ENCODE measurements around the gene MYCBP2.
"Not testable (repeated sequence)": the region's sequence is repeated elsewhere in the genome, so short reads cannot be mapped to it uniquely, and the experiment has no call there.

Gene MYCBP2

GRCh38 chr13:77289851-77290250, 37.0 kb downstream of the MYCBP2 start:
- no peak for DNase-seq

DNA sequence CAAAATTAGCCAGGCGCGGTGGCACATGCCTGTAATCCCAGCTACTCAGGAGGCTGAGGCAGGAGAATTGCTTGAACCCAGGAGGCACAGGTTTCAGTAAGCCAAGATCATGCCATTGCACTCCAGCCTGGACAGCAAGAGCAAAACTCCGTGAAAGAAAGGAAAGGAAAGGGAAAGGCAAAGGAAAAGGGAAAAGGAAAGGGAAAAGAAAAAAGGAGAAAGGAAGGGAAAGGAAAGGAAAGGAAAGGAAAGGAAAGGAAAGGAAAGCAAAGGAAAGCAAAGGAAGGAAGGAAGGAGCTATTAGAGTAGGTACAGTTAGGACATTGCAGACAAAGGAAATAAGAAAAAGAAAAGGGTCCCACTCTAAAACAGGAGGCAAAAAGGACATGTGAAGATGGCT, 41.3 kb downstream of the MYCBP2 start:
- DNase-seq: not testable (repeated sequence)

GRCh38 chr13:77285098-77285497, 41.8 kb downstream of the MYCBP2 start:
- no peak for DNase-seq

GRCh38 chr13:77274126-77274525, 52.8 kb downstream of the MYCBP2 start:
- no peak for DNase-seq

DNA sequence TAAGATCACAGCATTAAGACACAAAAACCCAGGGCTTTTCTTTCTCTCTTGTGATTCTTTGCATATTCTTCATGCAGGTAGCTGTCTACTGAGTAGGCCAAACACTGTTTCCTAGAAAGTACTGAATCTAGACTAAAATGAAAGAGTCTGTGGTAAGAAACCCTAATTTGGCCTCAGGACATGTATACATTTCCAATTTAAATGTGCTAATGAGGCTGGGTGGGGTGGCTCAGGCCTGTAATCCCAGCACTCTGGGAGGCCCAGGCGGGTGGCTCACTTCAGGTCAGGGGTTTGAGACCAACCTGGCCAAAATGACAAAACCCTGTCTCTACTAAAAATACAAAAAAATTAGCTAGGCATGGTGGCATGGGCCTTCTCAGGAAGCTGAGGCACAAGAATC, 57.8 kb downstream of the MYCBP2 start:
- DNase-seq: no peak

- DNase-seq: no peak
These were observed 59.5 kb downstream of the MYCBP2 start for GRCh38 chr13:77267362-77267761.

GRCh38 chr13:77265336-77265735, 61.6 kb downstream of the MYCBP2 start:
- no peak for DNase-seq

DNA sequence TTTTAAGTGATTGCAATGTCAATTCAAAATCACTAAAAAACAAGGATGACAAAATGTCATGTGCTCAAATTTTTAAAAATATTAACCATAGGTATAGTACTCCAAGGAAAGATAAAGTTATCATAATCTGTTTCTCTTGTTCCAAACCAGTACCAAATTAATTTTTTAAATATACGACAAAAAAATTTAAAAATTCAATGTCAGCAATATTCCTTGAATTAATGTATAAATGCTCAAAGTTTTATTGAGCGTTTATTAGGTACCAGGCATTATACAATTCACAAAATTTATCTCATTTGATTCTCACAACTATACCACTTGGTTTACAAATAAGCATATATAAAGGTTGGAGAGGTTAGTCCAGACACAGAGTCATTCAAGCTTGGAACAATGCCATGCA, 64.7 kb downstream of the MYCBP2 start:
- DNase-seq: no peak

GRCh38 chr13:77250975-77251374, 75.9 kb downstream of the MYCBP2 start:
- DNase-seq: no peak

- not testable (repeated sequence) for DNase-seq
These were observed 81.7 kb downstream of the MYCBP2 start for GRCh38 chr13:77245224-77245623.

GRCh38 chr13:77239312-77239711, 87.6 kb downstream of the MYCBP2 start:
- DNase-seq: no peak

GRCh38 chr13:77235456-77236022, 91.4 kb downstream of the MYCBP2 start:
- no peak for DNase-seq

GRCh38 chr13:77233159-77233558, 93.7 kb downstream of the MYCBP2 start:
- DNase-seq: no peak

- DNase-seq: no peak
These were observed 96.3 kb downstream of the MYCBP2 start for GRCh38 chr13:77230560-77230959.

GRCh38 chr13:77225946-77226345, 100.9 kb downstream of the MYCBP2 start:
- no peak for DNase-seq

DNA sequence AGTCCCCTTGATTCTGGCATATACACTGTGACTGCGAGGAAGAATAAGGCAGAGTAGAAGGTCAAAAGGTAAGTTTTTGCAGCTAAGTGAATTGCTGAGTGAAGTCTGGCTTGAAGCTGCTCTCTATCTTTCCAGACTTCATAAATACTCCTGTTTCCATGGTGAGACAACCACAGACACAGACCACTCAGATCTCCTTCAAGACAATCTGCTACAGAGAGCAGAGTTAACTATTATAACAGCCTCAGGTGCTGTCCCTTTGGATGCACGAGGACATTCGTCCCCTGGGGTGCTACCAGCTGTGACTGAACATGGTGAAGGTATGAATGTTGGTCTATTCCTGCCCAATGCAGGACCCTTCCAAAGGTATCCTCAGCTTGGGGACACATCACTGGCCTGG, 104.0 kb downstream of the MYCBP2 start:
- no peak for DNase-seq

DNA sequence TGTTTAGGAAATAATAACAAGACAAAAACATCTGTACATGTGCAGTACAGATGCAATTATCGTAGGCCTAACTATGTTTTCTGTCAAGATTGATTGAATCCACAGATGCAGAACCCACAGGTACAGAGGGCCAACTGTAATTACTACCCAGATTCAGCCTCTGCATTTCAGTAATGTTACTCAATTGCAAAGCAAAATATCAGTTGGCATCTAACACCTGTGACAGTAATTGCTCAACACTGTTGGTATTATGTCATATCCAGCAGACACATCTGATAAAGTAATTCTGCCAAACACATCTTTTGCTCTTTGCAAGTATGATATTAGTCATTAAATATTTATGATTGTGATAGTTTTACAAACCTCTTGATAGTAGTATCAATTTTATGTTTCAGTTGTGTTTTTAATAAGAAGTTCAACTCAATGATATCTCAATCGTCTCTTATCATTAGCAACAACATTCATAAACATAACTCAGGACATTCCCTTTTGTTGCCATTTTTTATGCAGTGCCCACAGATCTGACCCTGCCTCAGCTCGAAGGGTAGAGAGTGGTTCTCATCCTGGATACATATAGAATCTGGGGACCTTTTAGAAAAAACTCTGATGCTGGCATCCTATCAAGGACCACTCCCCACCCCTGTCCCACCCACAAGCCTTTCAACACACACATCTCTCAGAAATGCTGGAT, 104.7 kb downstream of the MYCBP2 start:
- DNase-seq: no peak

DNA sequence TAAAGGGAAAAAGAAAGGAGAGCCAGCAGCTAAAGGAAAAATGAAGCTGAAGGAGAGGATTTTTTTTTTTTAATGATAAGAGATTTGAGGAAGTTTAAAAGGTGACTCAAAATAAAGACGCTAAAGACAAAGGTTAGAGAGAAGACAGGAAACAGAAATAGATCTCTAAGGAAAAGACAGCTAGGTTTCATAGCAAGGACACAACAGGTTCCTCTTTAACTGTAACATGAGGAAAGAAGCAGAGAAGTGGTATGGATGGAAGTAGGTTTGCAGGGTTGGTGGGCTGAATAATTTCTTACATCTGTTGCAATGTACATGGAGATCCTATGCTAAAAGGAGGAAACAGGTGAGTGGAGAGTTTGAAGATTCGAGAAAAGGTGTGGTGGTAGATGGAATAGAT, 107.5 kb downstream of the MYCBP2 start:
- no peak for DNase-seq

GRCh38 chr13:77218274-77218673, 108.6 kb downstream of the MYCBP2 start:
- DNase-seq: no peak

GRCh38 chr13:77215543-77215942, 111.4 kb downstream of the MYCBP2 start:
- no peak for DNase-seq

- no peak for DNase-seq
These were observed 113.2 kb downstream of the MYCBP2 start for GRCh38 chr13:77213644-77214043.

- DNase-seq: no peak
These were observed 119.0 kb downstream of the MYCBP2 start for GRCh38 chr13:77207943-77208342.

DNA sequence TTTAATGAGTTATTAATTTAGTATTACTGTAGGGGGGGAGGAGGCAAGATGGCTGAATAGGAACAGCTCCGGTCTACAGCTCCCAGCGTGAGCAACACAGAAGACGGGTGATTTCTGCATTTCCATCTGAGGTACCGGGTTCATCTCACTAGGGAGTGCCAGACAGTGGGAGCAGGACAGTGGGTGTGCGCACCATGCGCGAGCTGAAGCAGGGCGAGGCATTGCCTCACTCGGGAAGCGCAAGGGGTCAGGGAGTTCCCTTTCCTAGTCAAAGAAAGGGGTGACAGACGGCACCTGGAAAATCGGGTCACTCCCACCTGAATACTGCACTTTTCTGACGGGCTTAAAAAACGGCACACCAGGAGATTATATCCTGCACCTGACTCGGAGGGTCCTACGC, 127.9 kb downstream of the MYCBP2 start:
- DNase-seq: not testable (repeated sequence)

- no peak for DNase-seq
These were observed 130.8 kb downstream of the MYCBP2 start for GRCh38 chr13:77196052-77196618.
